K562 (cell line): ENCODE measurements around the gene PDLIM4. TPM values are rescaled to one million over a fixed set of nuclear protein-coding genes. Genes with fewer than 3 reads are reported as not detected.

Source experiments
- ARID2 ChIP-seq: fragments of 450-650 bp; IDR thresholded peaks from 2 replicates; pipeline ENCODE4 v1.6.1; 2017; ENCODE audit warnings: antibody characterized with exemption, mild to moderate bottlenecking
- CTBP1 ChIP-seq: fragments of 450-650 bp; IDR thresholded peaks from 2 replicates; pipeline ENCODE4 v1.6.1; 2016; ENCODE audit warnings: borderline replicate concordance
- MITF ChIP-seq: IDR thresholded peaks from 2 replicates; pipeline ENCODE4 v1.6.1; 2014; ENCODE audit warnings: antibody characterized with exemption
- NFE2 ChIP-seq: IDR thresholded peaks from 2 replicates; pipeline ENCODE4 v1.6.1; 2014; ENCODE audit warnings: antibody characterized with exemption, low read depth
- POLR2AphosphoS2 ChIP-seq: IDR thresholded peaks from 2 replicates; pipeline ENCODE4 v1.6.1; 2012; ENCODE audit warnings: low read length, improper control_type of control experiment
- SMARCA4 ChIP-seq: fragments of 450-650 bp; IDR thresholded peaks from 2 replicates; pipeline ENCODE4 v1.6.1; 2016
- SP1 ChIP-seq: sonication (generic); formaldehyde crosslinking; IDR thresholded peaks from 2 replicates; pipeline ENCODE4 v1.8.1; 2022; ENCODE audit warnings: mild to moderate bottlenecking, missing genetic modification reagents
- TAF1 ChIP-seq: IDR thresholded peaks from 2 replicates; pipeline ENCODE4 v1.6.1; 2011; ENCODE audit warnings: mild to moderate bottlenecking, low read length, moderate library complexity; ENCODE audit not compliant: insufficient read depth, control insufficient read depth, severe bottlenecking; ENCODE audit errors: extremely low read depth
- THAP12 ChIP-seq: fragments of 250-450 bp; sonication (Bioruptor Pico); IDR thresholded peaks from 2 replicates; pipeline ENCODE4 v1.9.0; 2021; ENCODE audit warnings: mild to moderate bottlenecking, inconsistent platforms
- ZBTB49 ChIP-seq: sonication (generic); formaldehyde crosslinking; IDR thresholded peaks from 2 replicates; pipeline ENCODE4 v1.8.0; 2022; ENCODE audit warnings: missing genetic modification reagents, mild to moderate bottlenecking, borderline replicate concordance
- ZEB2 ChIP-seq: fragments of 450-650 bp; IDR thresholded peaks from 2 replicates; pipeline ENCODE4 v1.6.1; 2016
- ZKSCAN8 ChIP-seq: fragments of 200-800 bp; sonication (Bioruptor generic); IDR thresholded peaks from 2 replicates; pipeline ENCODE4 v1.6.1; 2016; ENCODE audit warnings: missing genetic modification characterization, missing compliant biosample characterization
- ZNF583 ChIP-seq: fragments of 250-450 bp; sonication (Bioruptor Pico); IDR thresholded peaks from 2 replicates; pipeline ENCODE4 v1.4.0; 2020
- ZNF696 ChIP-seq: fragments of 250-450 bp; sonication (Bioruptor Pico); conservative IDR thresholded peaks from 2 replicates; pipeline ENCODE4 v1.4.0; 2020; ENCODE audit warnings: mild to moderate bottlenecking, moderate library complexity
- ZNF766 ChIP-seq: fragments of 200-800 bp; sonication (Bioruptor generic); conservative IDR thresholded peaks from 2 replicates; pipeline ENCODE4 v1.6.1; 2016; ENCODE audit warnings: missing genetic modification characterization, missing compliant biosample characterization
- polyA plus RNA-seq, 8 experiments: library from polyadenylated mRNA; depleted of rRNA in 4 of 8; stranded (reverse) in 5 of 8; unstranded in 3 of 8; fragments of >200 nt; fragmentation: Nextera tagmentation in 2 of 8; fragmentation: Illumina TruSeq in 1 of 8; extraction: Ambion mirVana in 2 of 8; extraction: Trizol in 1 of 8; gene quantifications; 2 replicates each; pipeline versions ENCODE4 v1.2.1 to v1.2.3, GENCODE V29; 2011 to 2014; ENCODE audit warnings: inconsistent platforms in 1 of 8, missing spikeins in 1 of 8
- total RNA-seq, 7 experiments: library from RNA; depleted of rRNA in 6 of 7; stranded (reverse); fragments of >200 nt in 6 of 7; fragmentation: Illumina TruSeq in 2 of 7; extraction: Trizol in 2 of 7; gene quantifications; 2 replicates each; pipeline versions ENCODE4 v1.2.1 to v1.2.3, GENCODE V29; 2011 to 2021; ENCODE audit warnings: low replicate concordance in 1 of 7
- TF ChIP-seq, protein P1 (sequence below): fragments of 450-650 bp; formaldehyde crosslinking; IDR thresholded peaks from 2 replicates; pipeline ENCODE4 v1.4.0; 2022; ENCODE audit warnings: missing genetic modification characterization
- TF ChIP-seq, protein P2 (sequence below), 2 experiments: IDR thresholded peaks; 2 replicates each; pipeline ENCODE4 v1.6.1; 2012; ENCODE audit warnings: improper control_type of control experiment in 2 of 2, low read depth in 2 of 2, low read length in 2 of 2, borderline replicate concordance in 1 of 2

The PDLIM4 gene
- total and polyA plus RNA-seq, 9 of the 15 experiments (the other 6 are each of a cell fraction or from before 2014, with no cell fraction given) = 0.28 to 32.8 (median 13.1) TPM

- TF ChIP-seq THAP12 (CRISPR knock-in tag) (no peak), SMARCA4 (no peak), SP1 (CRISPR knock-in tag) (no peak), ZBTB49 (CRISPR knock-in tag) (no peak), ZNF766 (CRISPR knock-in tag) (no peak), MITF (no peak), NFE2 (no peak), ZEB2 (no peak), ZKSCAN8 (no peak), ZNF583 (CRISPR knock-in tag) (0 out of 2 replicates have a peak, but pooled peaks have one; percentile 26), ZNF696 (CRISPR knock-in tag) (no peak), TAF1 (no peak), CTBP1 (no peak), POLR2AphosphoS2 (no peak), ARID2 (peak; percentile 56; the same call in 1 of the 2 replicates)
- TF ChIP-seq, protein P1, sequence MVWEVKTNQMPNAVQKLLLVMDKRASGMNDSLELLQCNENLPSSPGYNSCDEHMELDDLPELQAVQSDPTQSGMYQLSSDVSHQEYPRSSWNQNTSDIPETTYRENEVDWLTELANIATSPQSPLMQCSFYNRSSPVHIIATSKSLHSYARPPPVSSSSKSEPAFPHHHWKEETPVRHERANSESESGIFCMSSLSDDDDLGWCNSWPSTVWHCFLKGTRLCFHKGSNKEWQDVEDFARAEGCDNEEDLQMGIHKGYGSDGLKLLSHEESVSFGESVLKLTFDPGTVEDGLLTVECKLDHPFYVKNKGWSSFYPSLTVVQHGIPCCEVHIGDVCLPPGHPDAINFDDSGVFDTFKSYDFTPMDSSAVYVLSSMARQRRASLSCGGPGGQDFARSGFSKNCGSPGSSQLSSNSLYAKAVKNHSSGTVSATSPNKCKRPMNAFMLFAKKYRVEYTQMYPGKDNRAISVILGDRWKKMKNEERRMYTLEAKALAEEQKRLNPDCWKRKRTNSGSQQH (CRISPR knock-in tag) = no peak
- TF ChIP-seq, protein P2, sequence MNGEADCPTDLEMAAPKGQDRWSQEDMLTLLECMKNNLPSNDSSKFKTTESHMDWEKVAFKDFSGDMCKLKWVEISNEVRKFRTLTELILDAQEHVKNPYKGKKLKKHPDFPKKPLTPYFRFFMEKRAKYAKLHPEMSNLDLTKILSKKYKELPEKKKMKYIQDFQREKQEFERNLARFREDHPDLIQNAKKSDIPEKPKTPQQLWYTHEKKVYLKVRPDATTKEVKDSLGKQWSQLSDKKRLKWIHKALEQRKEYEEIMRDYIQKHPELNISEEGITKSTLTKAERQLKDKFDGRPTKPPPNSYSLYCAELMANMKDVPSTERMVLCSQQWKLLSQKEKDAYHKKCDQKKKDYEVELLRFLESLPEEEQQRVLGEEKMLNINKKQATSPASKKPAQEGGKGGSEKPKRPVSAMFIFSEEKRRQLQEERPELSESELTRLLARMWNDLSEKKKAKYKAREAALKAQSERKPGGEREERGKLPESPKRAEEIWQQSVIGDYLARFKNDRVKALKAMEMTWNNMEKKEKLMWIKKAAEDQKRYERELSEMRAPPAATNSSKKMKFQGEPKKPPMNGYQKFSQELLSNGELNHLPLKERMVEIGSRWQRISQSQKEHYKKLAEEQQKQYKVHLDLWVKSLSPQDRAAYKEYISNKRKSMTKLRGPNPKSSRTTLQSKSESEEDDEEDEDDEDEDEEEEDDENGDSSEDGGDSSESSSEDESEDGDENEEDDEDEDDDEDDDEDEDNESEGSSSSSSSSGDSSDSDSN (IDR thresholded peaks at IDR 0.05; ENCODE audit: borderline replicate concordance in 1 of 2, low read depth in 2 of 2, low read length in 2 of 2) = no peak
Measured at GRCh38 chr5:132238169-132238744, 19.2 kb upstream of the PDLIM4 start (continued).
